HEK293 (cell line): ENCODE data around the gene PC.

Source experiments
- CTCF ChIA-PET: fragments of 350-600 bp; formaldehyde crosslinking; extraction: SDS; loops from one replicate; lab custom pipeline; 2021; ENCODE audit warnings: antibody characterized with exemption; lab: Yijun Ruan, JAX
- POLR2A ChIA-PET: fragments of 300-600 bp; formaldehyde crosslinking; extraction: SDS; loops from one replicate; lab custom pipeline; 2020; ENCODE audit warnings: antibody characterized with exemption, inconsistent platforms; lab: Yijun Ruan, JAX
- H3K27ac ChIP-seq: fragments of 200-500 bp; sonication (Bioruptor generic); 2 replicates; pipeline ENCODE4 v1.5.1; 2014; ENCODE audit warnings: low read depth, low read length, control low read depth, inconsistent platforms; ENCODE audit errors: extremely low read depth
- H3K36me3 ChIP-seq, 2 experiments: fragments of 200-500 bp in 1 of 2; sonication (Bioruptor generic) in 1 of 2; 1 replicate in 1 of 2; 2 replicates in 1 of 2; pipeline ENCODE4 v1.5.1; 2014 to 2017; ENCODE audit warnings: inconsistent platforms in 2 of 2, low read length in 2 of 2; ENCODE audit not compliant: control insufficient read depth in 2 of 2, insufficient read depth in 1 of 2
- H3K4me1 ChIP-seq: fragments of 200-500 bp; sonication (Bioruptor generic); 2 replicates; pipeline ENCODE4 v1.5.1; 2014; ENCODE audit warnings: mild to moderate bottlenecking, low read length, inconsistent platforms; ENCODE audit not compliant: control insufficient read depth, insufficient read depth
- H3K4me3 ChIP-seq: 2 replicates; pipeline ENCODE4 v1.5.1; 2011; ENCODE audit warnings: low read depth, mild to moderate bottlenecking, control low read depth, low read length, moderate library complexity
- H3K9me3 ChIP-seq: fragments of 200-500 bp; sonication (Bioruptor generic); 2 replicates; pipeline ENCODE4 v1.5.1; 2014; ENCODE audit warnings: low read depth, low read length, inconsistent platforms; ENCODE audit not compliant: control insufficient read depth, insufficient read depth
- FEZF1 ChIP-seq: fragments of 450-650 bp; formaldehyde crosslinking; IDR thresholded peaks from 2 replicates; pipeline ENCODE4 v1.5.1; 2016; ENCODE audit warnings: missing biosample characterization, missing genetic modification characterization
- GLI4 ChIP-seq: fragments of 450-650 bp; formaldehyde crosslinking; IDR thresholded peaks from 2 replicates; pipeline ENCODE4 v1.5.1; 2016; ENCODE audit warnings: missing biosample characterization, missing genetic modification characterization
- GLIS1 ChIP-seq: fragments of 450-650 bp; formaldehyde crosslinking; IDR thresholded peaks from 2 replicates; pipeline ENCODE4 v1.5.1; 2016; ENCODE audit warnings: missing biosample characterization, missing genetic modification characterization
- IKZF3 ChIP-seq: fragments of 450-650 bp; IDR thresholded peaks from 2 replicates; pipeline ENCODE4 v1.5.0; 2018; ENCODE audit warnings: missing biosample characterization, mild to moderate bottlenecking, missing genetic modification characterization, moderate library complexity
- INSM2 ChIP-seq: fragments of 450-650 bp; formaldehyde crosslinking; IDR thresholded peaks from 2 replicates; pipeline ENCODE4 v1.5.1; 2016; ENCODE audit warnings: missing biosample characterization, missing genetic modification characterization
- KLF1 ChIP-seq: fragments of 450-650 bp; formaldehyde crosslinking; IDR thresholded peaks from 2 replicates; pipeline ENCODE4 v1.5.1; 2016; ENCODE audit warnings: missing biosample characterization, missing genetic modification characterization
- KLF10 ChIP-seq: fragments of 450-650 bp; IDR thresholded peaks from 2 replicates; pipeline ENCODE4 v1.5.1; 2018; ENCODE audit warnings: missing biosample characterization, mild to moderate bottlenecking, missing genetic modification characterization
- KLF17 ChIP-seq: fragments of 450-650 bp; formaldehyde crosslinking; IDR thresholded peaks from 2 replicates; pipeline ENCODE4 v1.5.1; 2016; ENCODE audit warnings: missing biosample characterization, missing genetic modification characterization
- KLF9 ChIP-seq: fragments of 450-650 bp; formaldehyde crosslinking; IDR thresholded peaks from 2 replicates; pipeline ENCODE4 v1.5.1; 2016; ENCODE audit warnings: missing biosample characterization, missing genetic modification characterization, low read depth
- SP2 ChIP-seq: fragments of 450-650 bp; formaldehyde crosslinking; IDR thresholded peaks from 2 replicates; pipeline ENCODE4 v1.5.1; 2016; ENCODE audit warnings: missing biosample characterization, missing genetic modification characterization
- SP7 ChIP-seq: fragments of 450-650 bp; formaldehyde crosslinking; IDR thresholded peaks from 2 replicates; pipeline ENCODE4 v1.5.1; 2016; ENCODE audit warnings: missing biosample characterization, missing genetic modification characterization
- WT1 ChIP-seq: fragments of 450-650 bp; formaldehyde crosslinking; IDR thresholded peaks from 2 replicates; pipeline ENCODE4 v1.5.1; 2016; ENCODE audit warnings: missing biosample characterization, missing genetic modification characterization
- ZBTB17 ChIP-seq: fragments of 450-650 bp; formaldehyde crosslinking; IDR thresholded peaks from 2 replicates; pipeline ENCODE4 v1.5.1; 2016; ENCODE audit warnings: missing biosample characterization, missing genetic modification characterization
- ZBTB21 ChIP-seq: fragments of 450-650 bp; formaldehyde crosslinking; IDR thresholded peaks from 2 replicates; pipeline ENCODE4 v1.5.1; 2017; ENCODE audit warnings: missing biosample characterization, missing genetic modification characterization
- ZNF19 ChIP-seq: fragments of 450-650 bp; formaldehyde crosslinking; IDR thresholded peaks from 2 replicates; pipeline ENCODE4; 2016; ENCODE audit warnings: missing biosample characterization, missing genetic modification characterization, low read depth
- ZNF221 ChIP-seq: fragments of 450-650 bp; formaldehyde crosslinking; IDR thresholded peaks from 2 replicates; pipeline ENCODE4 v1.5.1; 2017; ENCODE audit warnings: missing biosample characterization, missing genetic modification characterization, borderline replicate concordance
- ZNF311 ChIP-seq: fragments of 450-650 bp; formaldehyde crosslinking; IDR thresholded peaks from 2 replicates; pipeline ENCODE4 v1.5.1; 2017; ENCODE audit warnings: missing biosample characterization, missing genetic modification characterization, borderline replicate concordance
- ZNF324 ChIP-seq: fragments of 450-650 bp; formaldehyde crosslinking; IDR thresholded peaks from 2 replicates; pipeline ENCODE4 v1.5.1; 2016; ENCODE audit warnings: missing biosample characterization, missing genetic modification characterization
- ZNF335 ChIP-seq: fragments of 450-650 bp; formaldehyde crosslinking; conservative IDR thresholded peaks from 2 replicates; pipeline ENCODE4 v1.5.1; 2016; ENCODE audit warnings: missing biosample characterization, missing genetic modification characterization
- ZNF354C ChIP-seq: fragments of 450-650 bp; formaldehyde crosslinking; IDR thresholded peaks from 2 replicates; pipeline ENCODE4 v1.5.1; 2016; ENCODE audit warnings: missing biosample characterization, missing genetic modification characterization, low read depth, borderline replicate concordance
- ZNF394 ChIP-seq: fragments of 450-650 bp; formaldehyde crosslinking; IDR thresholded peaks from 2 replicates; pipeline ENCODE4 v1.5.1; 2016; ENCODE audit warnings: missing biosample characterization, missing genetic modification characterization, mild to moderate bottlenecking, moderate library complexity, borderline replicate concordance
- ZNF433 ChIP-seq: fragments of 450-650 bp; formaldehyde crosslinking; IDR thresholded peaks from 2 replicates; pipeline ENCODE4 v1.5.1; 2016; ENCODE audit warnings: missing biosample characterization, missing genetic modification characterization, low read depth
- ZNF501 ChIP-seq: fragments of 450-650 bp; formaldehyde crosslinking; IDR thresholded peaks from 2 replicates; pipeline ENCODE4 v1.5.1; 2016; ENCODE audit warnings: missing biosample characterization, missing genetic modification characterization
- ZNF548 ChIP-seq: fragments of 450-650 bp; formaldehyde crosslinking; IDR thresholded peaks from 2 replicates; pipeline ENCODE4 v1.5.1; 2016; ENCODE audit warnings: missing biosample characterization, missing genetic modification characterization
- ZNF560 ChIP-seq: fragments of 450-650 bp; formaldehyde crosslinking; IDR thresholded peaks from 2 replicates; pipeline ENCODE4 v1.5.1; 2017; ENCODE audit warnings: missing biosample characterization, missing genetic modification characterization, borderline replicate concordance
- ZSCAN30 ChIP-seq: fragments of 450-650 bp; IDR thresholded peaks from 2 replicates; pipeline ENCODE4 v1.5.1; 2018; ENCODE audit warnings: missing biosample characterization, mild to moderate bottlenecking, missing genetic modification characterization, moderate library complexity
- ZSCAN4 ChIP-seq: fragments of 450-650 bp; formaldehyde crosslinking; IDR thresholded peaks from 2 replicates; pipeline ENCODE4 v1.5.1; 2017; ENCODE audit warnings: missing biosample characterization, missing genetic modification characterization
- ZXDB ChIP-seq: fragments of 450-650 bp; formaldehyde crosslinking; IDR thresholded peaks from 2 replicates; pipeline ENCODE4 v1.5.1; 2016; ENCODE audit warnings: missing biosample characterization, missing genetic modification characterization
- TF ChIP-seq, protein P1 (sequence below): fragments of 450-650 bp; formaldehyde crosslinking; IDR thresholded peaks from 2 replicates; pipeline ENCODE4 v1.5.1; 2016; ENCODE audit warnings: missing biosample characterization, missing genetic modification characterization
- TF ChIP-seq, protein P2 (sequence below): fragments of 450-650 bp; formaldehyde crosslinking; optimal IDR thresholded peaks from 2 replicates; pipeline ENCODE3; 2016; ENCODE audit warnings: missing biosample characterization, mild to moderate bottlenecking, missing genetic modification characterization

PC gene

DNA sequence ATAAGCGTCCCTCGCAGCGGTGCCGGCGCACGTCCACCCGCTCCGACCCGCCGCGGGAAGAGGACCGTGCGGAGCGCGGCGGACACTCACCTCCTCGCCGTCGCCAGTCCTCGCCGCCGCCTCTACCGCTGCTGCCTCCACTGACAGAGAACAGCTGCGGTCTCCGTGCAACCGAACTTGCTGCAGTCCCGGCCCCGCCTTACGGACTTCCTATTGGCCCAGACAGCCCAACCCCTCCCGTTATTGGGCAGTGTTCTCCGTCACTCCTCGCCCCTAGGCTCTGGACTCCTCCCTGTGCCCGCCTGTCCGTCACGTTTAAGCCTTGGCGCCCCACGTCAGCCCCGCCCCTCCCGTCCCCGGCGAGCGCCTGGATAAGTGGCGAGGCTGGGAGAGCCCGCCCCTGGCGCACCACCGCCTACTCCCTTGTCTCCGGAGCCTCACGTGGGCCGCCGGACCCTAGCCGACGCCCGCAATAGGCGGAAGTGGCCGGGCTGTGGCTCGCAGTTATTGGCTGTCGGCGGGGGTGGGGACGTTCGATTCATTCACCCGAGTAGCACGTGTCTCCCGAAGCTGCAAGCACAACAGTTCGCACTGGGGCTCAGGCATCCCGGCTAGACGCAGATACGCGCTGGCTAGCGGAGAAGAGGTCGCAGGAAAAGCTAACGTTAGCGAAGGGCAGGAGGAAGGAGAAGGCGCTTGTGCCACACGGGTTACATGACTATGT is at the start of gene PC:
Gene PC, minus strand, starts transcription at position 152 of the 724 bp plus-strand sequence. CDS start 86,224 bp downstream, outside the sequence.
- no peaks in the 10 kb centered on the region for H3K4me1 ChIP-seq
- H3K36me3 ChIP-seq = no peaks in the 10 kb centered on the region
- H3K9me3 ChIP-seq = no peaks in the 10 kb centered on the region
- CTCF ChIA-PET = interaction anchor here (0.6 to 1.0 kb wide), 4 partner anchors 8 to 246 kb away, joined by 3 read pairs; no protein-coding TSS in a partner anchor
- POLR2A ChIA-PET = interaction anchor here (0.5 to 1.6 kb wide), 5 partner anchors 9 to 115 kb away, joined by 3 to 8 read pairs (median 6); partner anchors contain the start of gene RCE1
- H3K4me3 ChIP-seq = peak within 1 kb of the TSS; percentile 81
- no peak within 1 kb of the TSS for H3K27ac ChIP-seq
- TF ChIP-seq ZNF354C (tag by site-specific recombination) = no peak
- TF ChIP-seq ZNF501 = peak; percentile 46; the same call in 1 of the 2 replicates
- no peak for TF ChIP-seq ZNF548 (tag by site-specific recombination)
- TF ChIP-seq, protein P1, sequence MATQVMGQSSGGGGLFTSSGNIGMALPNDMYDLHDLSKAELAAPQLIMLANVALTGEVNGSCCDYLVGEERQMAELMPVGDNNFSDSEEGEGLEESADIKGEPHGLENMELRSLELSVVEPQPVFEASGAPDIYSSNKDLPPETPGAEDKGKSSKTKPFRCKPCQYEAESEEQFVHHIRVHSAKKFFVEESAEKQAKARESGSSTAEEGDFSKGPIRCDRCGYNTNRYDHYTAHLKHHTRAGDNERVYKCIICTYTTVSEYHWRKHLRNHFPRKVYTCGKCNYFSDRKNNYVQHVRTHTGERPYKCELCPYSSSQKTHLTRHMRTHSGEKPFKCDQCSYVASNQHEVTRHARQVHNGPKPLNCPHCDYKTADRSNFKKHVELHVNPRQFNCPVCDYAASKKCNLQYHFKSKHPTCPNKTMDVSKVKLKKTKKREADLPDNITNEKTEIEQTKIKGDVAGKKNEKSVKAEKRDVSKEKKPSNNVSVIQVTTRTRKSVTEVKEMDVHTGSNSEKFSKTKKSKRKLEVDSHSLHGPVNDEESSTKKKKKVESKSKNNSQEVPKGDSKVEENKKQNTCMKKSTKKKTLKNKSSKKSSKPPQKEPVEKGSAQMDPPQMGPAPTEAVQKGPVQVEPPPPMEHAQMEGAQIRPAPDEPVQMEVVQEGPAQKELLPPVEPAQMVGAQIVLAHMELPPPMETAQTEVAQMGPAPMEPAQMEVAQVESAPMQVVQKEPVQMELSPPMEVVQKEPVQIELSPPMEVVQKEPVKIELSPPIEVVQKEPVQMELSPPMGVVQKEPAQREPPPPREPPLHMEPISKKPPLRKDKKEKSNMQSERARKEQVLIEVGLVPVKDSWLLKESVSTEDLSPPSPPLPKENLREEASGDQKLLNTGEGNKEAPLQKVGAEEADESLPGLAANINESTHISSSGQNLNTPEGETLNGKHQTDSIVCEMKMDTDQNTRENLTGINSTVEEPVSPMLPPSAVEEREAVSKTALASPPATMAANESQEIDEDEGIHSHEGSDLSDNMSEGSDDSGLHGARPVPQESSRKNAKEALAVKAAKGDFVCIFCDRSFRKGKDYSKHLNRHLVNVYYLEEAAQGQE (tag by site-specific recombination) = 0 out of 2 replicates have a peak, but pooled peaks have one; percentile 26
- TF ChIP-seq IKZF3 (tag by site-specific recombination) = peak; percentile 55; the same call in 1 of the 2 replicates
- no peak for TF ChIP-seq GLI4 (tag by site-specific recombination)
- 0 out of 2 replicates have a peak, but pooled peaks have one; percentile 14 for TF ChIP-seq ZNF394 (tag by site-specific recombination)
- TF ChIP-seq ZBTB17 (tag by site-specific recombination) = peak; percentile 91
- no peak for TF ChIP-seq ZNF221 (tag by site-specific recombination)
- no peak for TF ChIP-seq ZNF433
- no peak for TF ChIP-seq ZSCAN30
- TF ChIP-seq ZSCAN4 (tag by site-specific recombination) = no peak
- peak; percentile 75 for TF ChIP-seq KLF9 (tag by site-specific recombination)
- peak; percentile 57 for TF ChIP-seq KLF1 (tag by site-specific recombination)
- TF ChIP-seq ZNF335 = peak; percentile 72
- no peak for TF ChIP-seq ZNF19 (tag by site-specific recombination)
- no peak for TF ChIP-seq ZNF560 (tag by site-specific recombination)
- TF ChIP-seq KLF10 (tag by site-specific recombination) = peak; percentile 100
- TF ChIP-seq SP2 (tag by site-specific recombination) = peak; percentile 98
- TF ChIP-seq WT1 (tag by site-specific recombination) = peak; percentile 47; the same call in 1 of the 2 replicates
- TF ChIP-seq ZNF311 (tag by site-specific recombination) = no peak
- peak; percentile 29; the same call in 1 of the 2 replicates for TF ChIP-seq GLIS1 (tag by site-specific recombination)
- peak; percentile 60; the same call in 1 of the 2 replicates for TF ChIP-seq KLF17 (tag by site-specific recombination)
- TF ChIP-seq SP7 (tag by site-specific recombination) = 0 out of 2 replicates have a peak, but pooled peaks have one; percentile 54
- TF ChIP-seq, protein P2, sequence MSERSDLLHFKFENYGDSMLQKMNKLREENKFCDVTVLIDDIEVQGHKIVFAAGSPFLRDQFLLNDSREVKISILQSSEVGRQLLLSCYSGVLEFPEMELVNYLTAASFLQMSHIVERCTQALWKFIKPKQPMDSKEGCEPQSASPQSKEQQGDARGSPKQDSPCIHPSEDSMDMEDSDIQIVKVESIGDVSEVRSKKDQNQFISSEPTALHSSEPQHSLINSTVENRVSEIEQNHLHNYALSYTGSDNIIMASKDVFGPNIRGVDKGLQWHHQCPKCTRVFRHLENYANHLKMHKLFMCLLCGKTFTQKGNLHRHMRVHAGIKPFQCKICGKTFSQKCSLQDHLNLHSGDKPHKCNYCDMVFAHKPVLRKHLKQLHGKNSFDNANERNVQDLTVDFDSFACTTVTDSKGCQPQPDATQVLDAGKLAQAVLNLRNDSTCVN = peak; percentile 88
- no peak for TF ChIP-seq ZBTB21
- no peak for TF ChIP-seq INSM2 (tag by site-specific recombination)
- TF ChIP-seq ZNF324 (tag by site-specific recombination) = no peak; the same call in 1 of the 2 replicates
- TF ChIP-seq FEZF1 (tag by site-specific recombination) = no peak
- peak; percentile 60; the same call in 1 of the 2 replicates for TF ChIP-seq ZXDB (tag by site-specific recombination)
